ENCODE results near the gene NMUR2.

Gene NMUR2

DNA sequence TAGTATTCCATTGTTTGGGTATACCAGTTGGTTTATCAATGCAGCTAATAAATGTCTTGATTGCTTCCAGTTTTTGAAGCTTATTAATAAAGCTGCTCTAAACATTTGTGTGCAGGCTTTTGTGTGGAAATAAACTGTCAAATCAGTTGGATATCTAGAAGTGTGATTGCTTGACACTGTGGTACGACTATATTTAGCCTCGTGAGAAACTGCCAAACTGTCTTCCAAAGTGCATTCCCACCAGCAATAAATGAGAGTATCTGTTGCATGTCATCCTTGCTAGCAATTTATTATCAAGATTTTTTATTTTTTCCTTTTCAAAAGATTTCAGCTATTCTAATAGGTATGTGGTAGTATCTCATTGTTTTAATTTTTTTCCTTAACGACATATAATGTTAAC is 37.5 kb downstream of the NMUR2 start:
- no peak for DNase-seq

DNA sequence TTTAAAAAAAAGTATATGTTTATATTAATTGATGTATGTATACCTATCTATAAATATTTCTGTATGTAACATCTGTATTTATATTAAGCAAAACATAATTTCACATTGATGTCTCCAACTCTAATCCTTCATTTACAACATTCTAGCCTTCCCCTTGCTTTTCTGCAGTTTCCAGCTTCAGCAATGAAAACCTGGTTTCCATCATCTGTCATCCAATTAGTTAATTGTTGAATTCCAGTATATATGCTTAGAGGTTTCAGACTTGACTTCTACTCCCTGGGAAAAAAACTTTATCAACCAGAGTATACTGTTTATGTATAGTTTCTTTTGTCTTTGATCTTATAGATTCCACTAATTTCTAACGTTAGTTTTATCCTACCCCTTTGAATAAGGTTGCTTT is 38.4 kb downstream of the NMUR2 start:
- no peak for DNase-seq

DNA sequence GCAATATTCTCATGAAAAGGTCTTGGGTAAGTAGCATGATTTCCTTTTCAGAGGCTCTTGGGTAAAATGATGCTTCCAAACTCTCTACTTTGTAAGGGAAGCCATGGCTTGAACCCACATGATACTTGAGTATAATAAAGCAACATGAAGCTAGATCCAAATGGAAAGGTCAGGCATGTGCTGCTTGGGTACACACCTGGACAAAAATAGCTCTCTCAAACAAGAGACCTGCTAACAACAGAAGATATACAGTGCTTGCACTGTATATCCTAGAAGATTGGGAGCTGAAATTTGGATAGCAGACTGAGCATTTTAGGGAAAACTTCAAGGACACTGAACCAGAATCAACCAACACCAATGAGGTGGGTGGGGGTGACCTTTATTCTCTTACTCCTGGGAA is 40.2 kb downstream of the NMUR2 start:
- no peak for DNase-seq

DNA sequence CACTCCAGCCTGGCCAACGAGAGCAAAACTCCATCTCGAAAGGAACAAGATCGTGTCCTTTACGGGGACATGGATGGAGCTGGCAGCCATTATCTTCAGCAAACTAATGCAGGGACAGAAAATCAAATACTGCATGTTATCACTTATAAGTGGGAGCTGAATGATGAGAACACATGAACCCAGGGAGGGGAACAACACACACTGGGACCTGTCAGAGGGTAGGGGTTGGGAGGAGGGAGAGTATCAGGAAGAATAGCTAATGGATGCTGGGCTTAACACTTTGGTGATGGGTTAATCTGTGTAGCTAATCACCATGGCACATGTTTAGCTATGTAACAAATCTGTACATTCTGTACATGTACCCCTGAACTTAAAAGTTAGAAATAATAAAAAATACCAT is 40.9 kb downstream of the NMUR2 start:
- no peak for DNase-seq

DNA sequence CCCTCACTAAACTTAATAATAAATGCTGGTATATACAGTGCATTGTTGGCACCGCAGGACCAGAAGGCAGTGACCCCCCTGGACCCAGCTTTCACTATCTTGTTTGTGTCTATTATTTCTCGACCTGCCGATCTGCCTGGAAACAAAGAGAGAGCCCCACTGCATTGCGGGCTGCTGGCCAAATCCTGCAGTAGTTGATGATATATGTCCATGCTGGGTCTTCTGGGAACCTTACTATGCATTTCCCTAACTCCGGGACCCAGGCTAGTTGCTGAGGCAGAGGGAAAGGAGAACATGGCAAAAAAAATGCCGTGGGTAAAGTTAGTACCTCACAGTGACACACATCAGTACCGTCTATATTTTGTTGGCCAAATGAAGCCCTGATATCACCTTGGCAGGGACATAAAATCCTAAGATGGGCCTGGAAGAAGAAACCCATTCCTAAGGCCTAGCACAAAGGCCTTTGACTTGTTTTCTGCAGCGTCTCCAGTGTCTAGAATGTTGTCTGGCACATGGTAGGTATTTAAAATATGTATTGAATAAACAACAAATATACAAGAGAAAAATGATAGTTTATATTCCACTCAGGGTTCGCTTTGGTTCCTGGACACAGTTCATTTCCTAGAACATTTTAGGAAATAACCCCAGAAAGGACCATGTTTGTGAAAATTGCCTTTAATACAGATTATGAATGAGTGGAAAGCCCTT is 46.1 kb downstream of the NMUR2 start:
- no peak for DNase-seq

DNA sequence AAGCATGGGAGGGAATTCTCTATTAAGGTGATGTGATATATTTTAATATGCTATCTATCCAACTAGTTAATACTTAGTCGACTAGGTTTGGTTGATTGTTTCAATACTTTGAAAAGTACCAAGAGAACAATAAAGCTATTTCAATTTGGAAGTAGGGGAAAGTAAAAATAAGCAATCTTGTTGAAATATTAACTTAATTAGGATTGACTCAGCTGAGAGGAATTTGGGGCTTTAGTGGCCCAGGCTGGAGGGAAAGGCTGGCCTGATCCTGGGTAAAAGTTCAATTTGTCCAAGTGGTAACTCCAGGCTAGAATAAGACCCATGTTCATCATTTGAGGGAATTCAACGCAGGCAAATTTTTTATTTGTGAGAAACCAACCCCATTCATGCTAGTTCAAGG is 48.6 kb downstream of the NMUR2 start:
- no peak for DNase-seq

DNA sequence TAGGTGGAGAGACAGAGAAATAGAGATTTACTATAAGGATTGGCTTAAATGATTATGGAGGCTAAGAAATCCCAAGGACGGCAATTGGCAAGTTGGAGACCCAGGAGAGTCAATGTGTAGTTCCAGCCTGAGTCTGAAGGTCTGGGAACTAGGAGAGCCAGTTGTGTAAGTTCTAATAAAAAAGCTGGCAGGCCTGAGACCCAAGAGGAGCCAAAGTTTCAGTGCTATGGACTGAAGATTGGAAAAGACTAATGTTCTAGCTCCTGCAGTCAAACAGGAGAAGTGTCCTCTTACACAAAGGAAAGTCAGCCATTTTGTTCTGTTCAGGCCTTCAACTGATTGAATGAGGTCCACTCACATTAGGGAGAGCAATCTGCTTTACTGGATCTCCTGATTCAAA is 50.0 kb downstream of the NMUR2 start:
- no peak for DNase-seq

DNA sequence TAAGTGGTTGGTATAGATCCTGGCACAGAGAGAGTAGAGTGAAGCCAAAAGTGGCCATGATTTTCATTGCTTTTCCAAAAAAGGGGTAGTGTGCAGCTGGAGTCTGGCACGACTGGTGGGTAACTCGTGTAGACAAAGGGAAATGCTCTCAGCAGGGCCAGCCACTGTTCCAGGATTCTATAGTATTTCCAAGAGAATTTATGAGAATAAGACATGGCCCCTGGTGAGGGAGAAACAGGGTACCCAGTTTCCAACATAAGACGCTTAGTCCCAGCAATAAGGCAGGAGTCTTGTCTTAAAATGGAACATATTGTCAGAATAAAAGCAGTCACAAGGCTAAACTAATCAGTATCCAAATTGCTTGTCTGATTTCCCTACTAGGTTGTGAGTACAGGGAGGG is 52.1 kb downstream of the NMUR2 start:
- DNase-seq = no peak

DNA sequence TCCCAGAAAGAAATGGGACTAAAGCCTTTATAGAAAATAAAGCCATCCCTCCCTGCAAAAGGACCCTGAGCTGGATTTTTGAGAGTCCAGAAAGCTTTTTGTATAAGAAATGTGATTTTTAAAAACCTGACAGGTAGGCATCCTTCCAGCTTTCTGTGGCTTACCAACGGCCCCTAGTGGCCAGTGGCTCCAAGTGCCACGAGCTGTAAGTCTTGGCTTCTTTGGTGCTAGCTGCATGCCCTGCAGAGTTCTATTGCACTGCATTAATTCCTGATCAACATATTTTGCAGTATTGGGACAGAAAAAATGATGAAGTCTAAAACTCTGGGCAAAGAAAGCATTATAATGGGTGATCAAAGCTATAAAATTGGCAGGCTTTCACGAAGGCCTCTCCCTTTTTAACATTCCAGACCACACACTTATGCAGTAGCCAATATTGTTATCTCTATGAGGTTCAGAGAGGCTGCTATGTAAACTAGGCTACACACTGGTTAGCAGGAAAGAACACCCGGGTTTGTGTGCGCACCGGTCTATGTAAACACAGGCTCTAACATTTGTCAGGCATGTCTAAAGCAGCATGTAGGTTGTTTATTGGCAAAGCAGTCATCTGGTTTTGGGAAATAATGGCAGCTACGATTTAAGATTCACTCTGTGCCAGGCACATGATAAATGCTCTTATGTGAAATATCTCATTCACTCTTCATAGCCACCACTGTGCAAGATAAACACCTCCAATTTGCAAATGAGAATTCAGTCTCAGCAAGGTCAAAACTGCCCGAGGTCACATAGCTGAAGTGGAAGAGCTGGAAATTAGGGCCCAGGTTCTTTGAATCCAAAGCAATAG is 55.2 kb downstream of the NMUR2 start:
- peak; percentile 3 for DNase-seq

All from HCEC 1CT (cell line).